Measurements from ENCODE around the gene BNIP3. TPM values are rescaled to one million over a fixed set of nuclear protein-coding genes. Genes with fewer than 3 reads are reported as not detected.

BNIP3 gene
- total RNA-seq, 2 donors from 2014 or later: 6.9 to 51.7 TPM

DNA sequence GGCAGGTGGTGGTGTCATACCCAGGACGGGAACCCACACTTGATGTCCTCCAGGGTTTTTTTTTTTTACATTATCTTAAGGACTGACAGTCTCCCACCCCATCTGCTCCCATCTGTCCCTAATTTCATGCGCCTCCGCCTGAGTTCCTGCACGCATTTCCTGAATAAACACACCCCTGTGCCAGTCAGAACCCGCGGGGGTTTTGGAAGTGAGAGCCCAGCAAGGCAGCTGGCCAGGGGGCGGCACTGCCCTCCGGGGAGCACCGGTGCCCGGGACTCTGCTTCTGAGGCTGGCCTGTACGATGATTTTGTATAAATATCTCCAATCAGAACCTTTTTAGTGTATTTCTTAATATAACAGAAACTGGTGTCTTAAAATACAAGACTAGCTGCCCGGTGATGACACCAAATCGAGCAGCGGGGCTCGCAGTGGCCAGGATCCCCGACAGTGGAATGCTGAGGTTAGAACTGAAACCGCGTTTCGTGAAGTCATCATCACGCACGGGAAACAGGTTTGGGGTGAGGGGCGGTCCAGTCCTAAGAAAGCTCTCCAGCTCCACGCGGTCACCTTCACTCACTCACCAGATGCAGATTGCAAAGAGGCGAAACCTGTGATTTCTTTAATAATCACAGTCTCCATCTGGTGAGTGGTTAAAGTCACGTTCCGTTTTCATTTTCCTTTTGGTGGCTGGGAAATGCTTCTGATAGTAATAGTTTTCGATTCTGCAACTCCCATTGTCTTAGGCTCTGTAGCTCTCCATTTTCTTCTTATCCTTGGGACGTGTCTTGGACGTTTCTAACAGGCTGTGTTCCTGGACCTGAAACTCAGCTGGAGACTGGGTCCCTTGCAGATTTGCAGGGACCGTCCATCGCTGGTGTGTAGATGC is 19.7 kb downstream of the BNIP3 start:
- Histone ChIP-seq H3K27me3 (no peaks in the 10 kb centered on the region), H3K4me1 (no peaks in the 10 kb centered on the region), H3K27ac (no peak overlapping the region), H3K9ac (ENCODE audit: low read depth in 2 of 2, low read length in 2 of 2) (no peak overlapping the region), H3K36me3 (no peaks in the 10 kb centered on the region), H3K9me3 (no peaks in the 10 kb centered on the region), H3K4me3 (no peak overlapping the region)
- intact Hi-C loops (cut with DNase I): no loop called here
- no peak for DNase-seq
- TF ChIP-seq, protein P1, sequence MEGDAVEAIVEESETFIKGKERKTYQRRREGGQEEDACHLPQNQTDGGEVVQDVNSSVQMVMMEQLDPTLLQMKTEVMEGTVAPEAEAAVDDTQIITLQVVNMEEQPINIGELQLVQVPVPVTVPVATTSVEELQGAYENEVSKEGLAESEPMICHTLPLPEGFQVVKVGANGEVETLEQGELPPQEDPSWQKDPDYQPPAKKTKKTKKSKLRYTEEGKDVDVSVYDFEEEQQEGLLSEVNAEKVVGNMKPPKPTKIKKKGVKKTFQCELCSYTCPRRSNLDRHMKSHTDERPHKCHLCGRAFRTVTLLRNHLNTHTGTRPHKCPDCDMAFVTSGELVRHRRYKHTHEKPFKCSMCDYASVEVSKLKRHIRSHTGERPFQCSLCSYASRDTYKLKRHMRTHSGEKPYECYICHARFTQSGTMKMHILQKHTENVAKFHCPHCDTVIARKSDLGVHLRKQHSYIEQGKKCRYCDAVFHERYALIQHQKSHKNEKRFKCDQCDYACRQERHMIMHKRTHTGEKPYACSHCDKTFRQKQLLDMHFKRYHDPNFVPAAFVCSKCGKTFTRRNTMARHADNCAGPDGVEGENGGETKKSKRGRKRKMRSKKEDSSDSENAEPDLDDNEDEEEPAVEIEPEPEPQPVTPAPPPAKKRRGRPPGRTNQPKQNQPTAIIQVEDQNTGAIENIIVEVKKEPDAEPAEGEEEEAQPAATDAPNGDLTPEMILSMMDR (IDR thresholded peaks at IDR 0.05): no peak

DNA sequence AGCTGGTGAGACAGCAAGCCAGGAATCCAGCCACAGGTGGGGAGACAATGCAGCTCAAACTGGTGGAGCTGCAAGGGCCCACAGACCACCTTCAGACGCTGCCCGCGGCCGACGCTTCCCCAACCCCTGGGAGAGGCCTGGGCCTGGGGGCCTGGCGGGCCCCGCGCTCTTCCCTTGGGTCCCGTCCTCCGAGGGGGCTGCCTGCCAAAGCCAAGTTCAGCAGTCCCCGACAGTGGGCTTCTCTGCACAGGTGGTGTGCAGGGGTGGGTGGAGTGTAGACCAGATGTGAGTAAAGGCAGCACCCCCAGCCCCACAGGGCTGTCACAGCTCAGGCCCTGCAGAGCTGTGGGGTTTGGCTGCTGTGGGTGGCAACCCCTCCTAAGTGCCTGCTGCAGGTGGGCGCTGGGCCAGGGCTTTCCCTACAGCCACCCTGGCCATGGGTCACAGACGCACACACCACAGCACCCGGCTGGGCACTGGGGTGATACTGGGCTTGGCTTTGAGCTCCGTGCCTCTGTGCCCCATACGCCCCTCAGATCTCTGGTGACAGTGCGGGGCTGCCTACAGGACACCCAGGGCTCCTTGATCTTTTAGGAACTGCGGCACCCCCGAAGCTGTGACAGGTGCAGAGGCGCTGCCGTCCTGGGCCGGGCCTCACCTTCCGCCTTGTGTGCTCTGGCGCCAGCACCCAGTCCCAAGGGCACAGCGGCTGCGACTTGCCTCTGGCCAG is 20.5 kb downstream of the BNIP3 start:
- Histone ChIP-seq H3K27me3 (no peaks in the 10 kb centered on the region), H3K4me3 (no peak overlapping the region), H3K9ac (ENCODE audit: low read depth in 2 of 2, low read length in 2 of 2) (no peak overlapping the region), H3K9me3 (no peaks in the 10 kb centered on the region), H3K27ac (no peak overlapping the region), H3K36me3 (no peaks in the 10 kb centered on the region), H3K4me1 (no peaks in the 10 kb centered on the region)
- DNase-seq: no peak
- TF ChIP-seq, protein P1 (IDR thresholded peaks at IDR 0.05): no peak
- intact Hi-C loops (cut with DNase I): no loop called here

DNA sequence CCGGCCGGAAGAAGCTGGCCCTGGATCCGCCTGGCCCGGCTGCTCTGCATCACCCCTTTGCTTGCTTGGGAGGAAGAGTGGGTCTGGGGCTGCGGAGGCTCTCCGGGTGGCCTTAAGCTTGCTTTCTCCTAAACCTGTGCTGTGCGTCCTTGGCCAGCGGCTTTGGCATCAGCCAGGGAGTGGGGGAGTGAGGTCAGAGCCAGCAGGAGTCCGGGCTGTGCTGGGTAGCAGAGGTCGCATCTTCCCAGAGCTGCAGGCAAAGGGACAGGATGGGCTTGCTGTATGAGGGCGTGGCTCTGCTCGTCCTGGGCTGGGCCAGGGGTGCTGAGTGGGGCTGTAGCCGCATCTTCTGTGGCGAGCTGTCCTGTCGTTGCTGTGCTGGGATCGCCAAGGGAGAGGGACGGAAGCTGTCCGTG is 21.1 kb downstream of the BNIP3 start:
- no peaks in the 10 kb centered on the region for H3K27me3 ChIP-seq
- DNase-seq: no peak
- TF ChIP-seq, protein P1 (IDR thresholded peaks at IDR 0.05): no peak
- H3K36me3 ChIP-seq: no peaks in the 10 kb centered on the region
- no peak overlapping the region for H3K4me3 ChIP-seq
- no peak overlapping the region for H3K27ac ChIP-seq
- intact Hi-C loops (cut with DNase I): no loop called here
- no peak overlapping the region for H3K9ac ChIP-seq (ENCODE audit: low read depth in 2 of 2, low read length in 2 of 2)
- no peaks in the 10 kb centered on the region for H3K4me1 ChIP-seq
- H3K9me3 ChIP-seq: no peaks in the 10 kb centered on the region

- TF ChIP-seq, protein P1 (IDR thresholded peaks at IDR 0.05): no peak
- no peak for DNase-seq
- Histone ChIP-seq H3K4me1 (no peaks in the 10 kb centered on the region), H3K36me3 (no peaks in the 10 kb centered on the region), H3K4me3 (no peak overlapping the region), H3K9me3 (no peaks in the 10 kb centered on the region), H3K9ac (ENCODE audit: low read depth in 2 of 2, low read length in 2 of 2) (no peak overlapping the region), H3K27ac (no peak overlapping the region), H3K27me3 (no peaks in the 10 kb centered on the region)
- intact Hi-C loops (cut with DNase I): no loop called here
Measured at GRCh38 chr10:131959841-131960240, 21.9 kb downstream of the BNIP3 start.

GRCh38 chr10:131955591-131956340 is 26.0 kb downstream of the BNIP3 start:
- H3K4me3 ChIP-seq: no peak overlapping the region
- H3K9ac ChIP-seq (ENCODE audit: low read depth in 2 of 2, low read length in 2 of 2): no peak overlapping the region
- intact Hi-C loops (cut with DNase I): no loop called here
- no peaks in the 10 kb centered on the region for H3K36me3 ChIP-seq
- DNase-seq: no peak
- TF ChIP-seq, protein P1 (IDR thresholded peaks at IDR 0.05): no peak
- H3K27me3 ChIP-seq: no peaks in the 10 kb centered on the region
- H3K4me1 ChIP-seq: no peaks in the 10 kb centered on the region
- no peak overlapping the region for H3K27ac ChIP-seq
- H3K9me3 ChIP-seq: no peaks in the 10 kb centered on the region

Data from colonic mucosa (tissue), 4 donors.